DMS 273 (cell line): Measurements from ENCODE around the gene PIGR.
A peak's percentile ranks its signal among the peaks of the same experiment; 100 is the strongest.

Experiments used
- DNase-seq: peaks from one replicate; lab custom pipeline; 2025; ENCODE audit not compliant: unreplicated experiment; lab: John Stamatoyannopoulos, UW

The PIGR gene

GRCh38 chr1:206911064-206911663 lies 35.1 kb downstream of the PIGR start:
- DNase-seq = peak; percentile 73

GRCh38 chr1:206909883-206910318 lies 36.4 kb downstream of the PIGR start:
- DNase-seq = no peak

GRCh38 chr1:206909161-206909882 lies 36.9 kb downstream of the PIGR start:
- DNase-seq = peak; percentile 70

GRCh38 chr1:206908038-206908437 lies 38.2 kb downstream of the PIGR start:
- DNase-seq = no peak

GRCh38 chr1:206907304-206907991 lies 38.8 kb downstream of the PIGR start:
- peak; percentile 60 for DNase-seq

- DNase-seq = no peak
These were observed 40.7 kb downstream of the PIGR start for GRCh38 chr1:206905295-206906164.

GRCh38 chr1:206904423-206905142 lies 41.7 kb downstream of the PIGR start:
- DNase-seq = no peak

- peak; percentile 12 for DNase-seq
These were observed 42.6 kb downstream of the PIGR start for GRCh38 chr1:206903687-206904086.

- no peak for DNase-seq
These were observed 43.6 kb downstream of the PIGR start for GRCh38 chr1:206902702-206903101.

- DNase-seq = no peak
These were observed 44.3 kb downstream of the PIGR start for GRCh38 chr1:206901944-206902343.

GRCh38 chr1:206900149-206900548 lies 46.1 kb downstream of the PIGR start:
- DNase-seq = no peak

GRCh38 chr1:206899717-206900116 lies 46.5 kb downstream of the PIGR start:
- no peak for DNase-seq

- no peak for DNase-seq
These were observed 47.3 kb downstream of the PIGR start for GRCh38 chr1:206898915-206899431.

- peak; percentile 38 for DNase-seq
These were observed 48.0 kb downstream of the PIGR start for GRCh38 chr1:206898089-206898914.

GRCh38 chr1:206897175-206897574 lies 49.1 kb downstream of the PIGR start, which contains the start of gene IL24:
Gene IL24, plus strand, starts transcription at chr1:206897443. Its CDS starts 390 bp downstream, at chr1:206897833.
- DNase-seq = no peak

- DNase-seq = peak; percentile 81
These were observed 50.0 kb downstream of the PIGR start for GRCh38 chr1:206896261-206896660.

GRCh38 chr1:206895837-206896242 lies 50.4 kb downstream of the PIGR start:
- DNase-seq = peak; percentile 84

- DNase-seq = peak; percentile 33
These were observed 50.9 kb downstream of the PIGR start for GRCh38 chr1:206895325-206895724.

GRCh38 chr1:206893380-206893779 lies 52.9 kb downstream of the PIGR start:
- peak; percentile 31 for DNase-seq
